AG08395 (cell line): ENCODE measurements around the gene FOXP1.
"Not testable (repeated sequence)": the region's sequence is repeated elsewhere in the genome, so short reads cannot be mapped to it uniquely, and the experiment has no call there.

Source experiments
- DNase-seq: peaks from one replicate; pipeline ENCODE4 v3.0.0; 2012; ENCODE audit warnings: mixed read lengths, low spot score

The FOXP1 gene

GRCh38 chr3:71029770-71030169 lies 553.8 kb downstream of the FOXP1 start:
- no peak for DNase-seq

GRCh38 chr3:71028802-71029201 lies 554.7 kb downstream of the FOXP1 start:
- DNase-seq = no peak

DNA sequence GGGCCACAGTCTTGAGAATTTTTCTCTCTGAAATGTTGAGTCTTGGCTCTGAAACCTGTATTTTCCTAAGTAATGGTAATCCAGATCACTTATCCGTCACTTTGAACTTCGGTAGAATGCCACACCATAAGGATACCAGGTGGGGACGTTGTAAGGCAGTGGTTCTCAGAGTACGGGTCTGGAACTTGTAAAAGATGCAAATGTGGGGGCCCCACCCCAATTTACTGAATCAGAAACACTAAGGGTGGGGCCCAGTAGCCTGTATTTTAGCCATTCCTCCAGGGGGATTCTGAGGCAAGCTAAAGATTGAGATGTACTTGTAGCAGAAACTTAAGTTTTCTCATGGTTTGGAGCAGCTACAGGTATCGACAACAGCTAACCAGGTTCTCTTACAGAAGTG lies 555.3 kb downstream of the FOXP1 start:
- DNase-seq = no peak

- DNase-seq = no peak
Measured at GRCh38 chr3:71026634-71027578, 556.6 kb downstream of the FOXP1 start.

GRCh38 chr3:71025516-71025915 lies 558.0 kb downstream of the FOXP1 start:
- no peak for DNase-seq

- no peak for DNase-seq
Measured at GRCh38 chr3:71025010-71025409, 558.5 kb downstream of the FOXP1 start.

GRCh38 chr3:71022551-71023335 lies 560.8 kb downstream of the FOXP1 start:
- peak; percentile 3 for DNase-seq

GRCh38 chr3:71018799-71019198 lies 564.7 kb downstream of the FOXP1 start:
- no peak for DNase-seq

DNA sequence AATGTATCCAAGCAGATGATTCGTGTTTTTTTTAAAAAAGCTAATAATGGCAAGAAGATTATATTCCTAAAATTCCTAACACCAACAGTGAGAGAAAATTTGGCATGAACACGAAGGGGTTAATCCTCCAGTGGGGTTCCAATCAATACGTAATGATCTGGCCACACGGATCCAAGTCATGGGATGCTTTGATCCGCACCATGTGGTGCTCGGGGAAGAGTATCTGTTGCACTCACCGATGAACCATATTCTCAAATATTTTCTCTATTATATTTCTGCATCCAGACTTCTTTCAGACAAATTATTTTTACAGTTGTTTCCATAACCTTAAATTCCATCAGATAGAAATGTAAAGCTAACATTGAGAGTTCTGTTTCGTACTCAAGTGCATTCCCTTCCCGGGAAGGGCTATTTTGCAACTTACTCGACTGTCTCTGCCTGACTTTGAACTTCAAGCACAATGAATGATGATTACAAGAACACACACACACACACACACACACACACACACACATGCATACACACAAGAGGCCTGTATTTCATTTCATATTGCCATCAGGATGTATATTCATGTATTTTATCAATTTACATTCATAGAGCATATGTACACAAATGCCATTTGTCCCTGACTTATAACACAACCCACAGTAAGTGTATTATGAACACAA lies 567.2 kb downstream of the FOXP1 start:
- no peak for DNase-seq

- not testable (repeated sequence) for DNase-seq
Measured at GRCh38 chr3:71014616-71015015, 568.9 kb downstream of the FOXP1 start.

- no peak for DNase-seq
Measured at GRCh38 chr3:71012971-71013370, 570.6 kb downstream of the FOXP1 start.

GRCh38 chr3:71011565-71012287 lies 571.8 kb downstream of the FOXP1 start:
- no peak for DNase-seq

- no peak for DNase-seq
Measured at GRCh38 chr3:71010726-71011455, 572.6 kb downstream of the FOXP1 start.

GRCh38 chr3:71008350-71008935 lies 575.1 kb downstream of the FOXP1 start:
- no peak for DNase-seq

GRCh38 chr3:71006810-71007785 lies 576.4 kb downstream of the FOXP1 start:
- DNase-seq = peak; percentile 17

DNA sequence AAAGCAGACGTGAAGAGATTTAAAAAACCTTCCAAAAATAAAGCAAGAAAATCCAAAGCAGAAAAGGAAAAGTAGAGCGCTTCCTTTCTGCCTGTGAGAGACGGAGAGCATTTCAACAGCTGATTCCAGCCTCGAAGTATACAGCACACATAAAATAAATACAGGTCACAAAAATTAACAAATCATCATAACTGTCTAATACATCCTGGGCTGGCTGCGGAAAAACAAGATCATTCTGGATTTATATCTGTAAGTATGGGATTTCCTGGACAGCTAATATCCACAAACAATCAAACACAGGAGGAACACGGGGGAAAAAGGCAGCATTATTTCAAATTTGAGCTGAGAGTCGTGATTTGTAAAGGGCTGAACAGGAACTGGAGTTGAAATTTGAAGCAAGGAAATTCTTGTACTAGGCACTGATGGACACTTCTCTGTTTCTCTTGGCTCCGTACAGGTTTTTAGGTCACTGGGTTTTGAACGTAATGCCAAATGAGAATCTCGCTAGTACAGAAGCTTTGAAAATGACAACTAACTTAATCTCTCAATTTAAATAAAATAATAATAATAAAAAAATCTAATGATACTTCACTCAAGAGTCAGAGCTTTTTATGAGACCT lies 577.7 kb downstream of the FOXP1 start:
- no peak for DNase-seq

- DNase-seq = no peak
Measured at GRCh38 chr3:71003511-71003910, 580.0 kb downstream of the FOXP1 start.

DNA sequence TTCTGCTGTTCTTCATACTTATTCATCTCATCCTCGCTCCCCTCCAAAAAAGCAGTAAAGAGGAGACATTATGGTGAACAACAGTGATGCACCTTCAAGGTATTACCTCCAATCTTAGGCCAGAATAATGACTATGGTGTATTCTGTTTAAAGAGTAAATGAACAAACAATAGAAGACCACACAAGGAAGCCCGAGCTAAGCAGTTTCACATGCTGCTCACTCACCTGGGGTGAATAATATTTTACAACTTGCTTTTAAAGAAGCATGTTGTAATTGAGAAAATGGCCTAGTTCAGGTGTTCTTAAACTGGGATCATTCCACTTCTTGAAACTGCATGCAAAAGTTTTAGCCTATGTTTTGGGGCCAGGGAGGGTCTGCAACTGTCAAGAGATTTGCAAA lies 581.2 kb downstream of the FOXP1 start:
- DNase-seq = no peak

DNA sequence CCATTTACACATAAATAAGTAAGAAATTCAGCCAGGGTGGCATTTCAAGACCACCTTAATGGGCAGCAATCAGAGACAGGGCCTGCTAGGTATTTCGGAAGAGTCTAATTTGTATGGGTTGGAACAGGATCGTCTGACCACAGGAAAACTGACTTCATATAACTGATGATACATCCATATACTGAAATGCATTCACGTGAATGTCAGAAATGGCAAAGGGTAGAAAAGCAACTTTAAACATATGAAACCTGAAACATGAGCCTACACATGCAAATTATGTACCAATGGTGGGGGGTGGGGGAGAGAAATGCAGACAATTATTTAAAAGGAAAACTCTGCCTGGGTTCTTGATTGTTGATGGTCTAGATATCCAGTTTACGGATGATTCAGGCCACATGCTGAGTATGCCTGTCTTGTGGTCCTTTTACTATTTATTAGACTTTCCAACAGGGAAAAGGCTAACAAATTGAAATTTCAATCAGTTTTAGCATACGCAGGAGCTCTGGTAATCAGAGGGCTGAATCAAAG lies 582.2 kb downstream of the FOXP1 start:
- DNase-seq = no peak
